ENCODE data around the gene CYP27C1.

DNA sequence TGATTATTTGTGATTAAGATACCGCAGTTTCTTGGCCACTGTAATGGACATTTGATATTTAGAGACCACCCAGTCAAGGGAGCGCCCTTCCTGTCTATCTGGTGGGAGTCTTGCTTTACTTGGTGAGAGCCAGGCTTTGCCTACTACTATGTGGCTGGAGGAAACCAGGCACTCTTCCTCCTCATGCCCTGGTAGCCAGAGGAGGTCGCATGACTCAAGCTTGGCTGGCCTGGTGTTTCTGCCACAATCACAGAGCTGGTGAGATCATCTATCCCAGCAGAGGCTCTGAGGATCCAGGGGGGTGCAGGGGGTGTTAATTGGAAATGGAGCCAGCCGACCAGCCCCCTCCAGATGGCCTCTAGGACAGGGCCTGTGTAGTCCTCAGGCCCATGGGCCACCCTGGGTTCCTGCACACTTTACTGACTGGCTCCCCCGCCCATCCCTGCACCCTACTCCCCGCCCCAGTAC, 66.4 kb downstream of the CYP27C1 start:
- TF ChIP-seq EP300 (conservative IDR thresholded peaks at IDR 0.05; ENCODE audit: poor library complexity, severe bottlenecking) = no peak
- TF ChIP-seq EZH2 (IDR thresholded peaks at IDR 0.05; ENCODE audit: borderline replicate concordance, insufficient read depth, low read length, poor library complexity, severe bottlenecking) = no peak

All from neural cell (in vitro differentiated cells).